Hepatocyte (in vitro differentiated cells): ENCODE results near the gene QTRT2.

Experiments used
- CTCF ChIP-seq: fragments of 200-600 bp; sonication (generic); IDR thresholded peaks from 2 replicates; pipeline ENCODE4 v1.5.1; 2016; ENCODE audit warnings: antibody characterized with exemption, mild to moderate bottlenecking; ENCODE audit not compliant: poor library complexity
- EZH2phosphoT487 ChIP-seq: fragments of 200-600 bp; sonication (generic); IDR thresholded peaks from one replicate; pipeline ENCODE4 v1.6.1; 2018; ENCODE audit warnings: antibody characterized with exemption, mild to moderate bottlenecking, low read depth, moderate library complexity; ENCODE audit not compliant: unreplicated experiment, severe bottlenecking

- TF ChIP-seq CTCF (no peak), EZH2phosphoT487 (no peak)
Observed at GRCh38 chr3:114115143-114115542, 58.6 kb downstream of the QTRT2 start.
